COLO829 (cell line): Measurements from ENCODE around the gene FAM186B.
"Not testable (repeated sequence)": the region's sequence is repeated elsewhere in the genome, so short reads cannot be mapped to it uniquely, and the experiment has no call there.

Source experiments
- DNase-seq: peaks from one replicate; pipeline ENCODE4 v3.0.0; 2012; ENCODE audit warnings: low spot score

The FAM186B gene

DNA sequence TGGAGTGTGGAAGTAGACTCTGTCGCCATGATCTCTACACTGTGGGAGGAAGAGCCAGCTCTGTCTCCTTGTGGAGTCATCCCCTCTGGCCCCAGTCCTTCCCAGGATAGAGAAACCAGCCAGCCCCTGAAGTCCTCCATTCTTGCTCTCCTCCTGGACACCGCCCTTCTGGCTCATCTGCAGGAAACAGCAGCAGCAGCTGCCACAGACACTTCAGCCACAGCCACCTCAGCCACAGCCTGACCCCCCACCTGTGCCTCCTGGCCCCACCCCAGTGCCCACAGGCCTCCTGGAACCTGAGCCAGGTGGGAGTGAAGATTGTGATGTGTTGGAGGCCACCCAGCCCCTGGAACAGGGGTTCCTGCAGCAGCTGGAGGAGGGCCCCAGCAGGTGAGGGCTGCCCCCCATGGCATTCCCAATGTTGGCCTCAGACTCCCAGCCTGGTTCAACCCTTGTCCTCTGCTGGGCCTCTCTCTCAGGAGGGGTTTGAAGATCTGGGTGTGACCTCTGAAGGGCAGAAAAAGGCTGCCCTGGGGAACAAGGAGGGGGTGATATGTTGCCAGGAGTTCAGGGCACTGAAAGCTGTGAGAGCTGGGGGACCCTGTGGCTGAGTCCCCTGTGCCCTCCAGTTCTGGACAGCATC, 28.4 kb upstream of the FAM186B start:
- DNase-seq: no peak

DNA sequence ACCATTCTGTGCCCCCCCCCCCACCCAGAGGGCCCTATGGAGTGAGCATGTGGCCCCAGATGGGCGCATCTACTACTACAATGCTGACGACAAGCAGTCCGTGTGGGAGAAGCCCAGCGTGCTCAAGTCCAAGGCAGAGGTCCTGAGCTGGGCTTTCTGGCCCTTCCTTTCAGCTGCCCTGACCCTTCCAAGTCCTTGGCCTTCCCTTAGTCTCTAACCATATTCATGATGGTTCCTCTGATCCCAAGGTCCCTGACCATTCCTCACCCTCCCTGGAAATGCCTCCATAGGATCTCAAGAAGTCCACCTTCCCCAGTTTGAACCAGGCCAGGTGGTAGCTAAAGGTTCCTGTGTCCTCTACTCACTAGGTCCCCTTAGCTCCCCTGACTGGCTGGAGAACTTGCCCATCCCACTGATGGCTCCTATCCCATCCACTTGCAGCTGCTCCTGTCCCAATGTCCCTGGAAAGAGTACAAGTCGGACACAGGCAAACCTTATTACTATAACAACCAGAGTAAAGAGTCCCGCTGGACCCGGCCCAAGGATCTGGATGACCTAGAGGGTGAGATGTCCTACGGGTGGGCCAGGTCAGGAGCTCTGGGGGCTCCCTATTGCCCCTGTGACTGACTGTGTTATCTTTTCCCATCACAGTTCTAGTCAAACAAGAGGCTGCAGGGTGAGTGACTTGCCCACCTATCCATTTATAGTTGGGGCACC, 27.7 kb upstream of the FAM186B start:
- DNase-seq: no peak

DNA sequence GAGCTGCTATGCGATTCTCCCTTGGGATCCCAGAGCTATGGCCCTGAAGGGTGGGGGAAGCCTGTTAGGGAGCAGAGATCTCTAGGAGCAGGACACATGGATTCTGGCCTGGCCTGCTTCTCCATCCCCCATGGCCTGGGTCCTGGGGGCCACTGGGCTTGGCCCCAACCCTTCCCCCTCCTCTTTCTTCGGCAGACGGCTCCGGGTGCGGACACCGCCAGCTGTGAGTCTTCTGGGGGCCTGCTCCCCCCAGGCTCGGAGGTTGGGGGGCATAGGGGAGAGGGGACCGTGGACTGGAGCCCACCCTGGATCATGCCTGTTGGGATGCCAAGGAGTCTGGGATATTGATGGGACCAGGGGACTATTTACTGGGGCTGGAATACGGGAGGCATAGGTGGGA, 27.0 kb upstream of the FAM186B start:
- DNase-seq: no peak

DNA sequence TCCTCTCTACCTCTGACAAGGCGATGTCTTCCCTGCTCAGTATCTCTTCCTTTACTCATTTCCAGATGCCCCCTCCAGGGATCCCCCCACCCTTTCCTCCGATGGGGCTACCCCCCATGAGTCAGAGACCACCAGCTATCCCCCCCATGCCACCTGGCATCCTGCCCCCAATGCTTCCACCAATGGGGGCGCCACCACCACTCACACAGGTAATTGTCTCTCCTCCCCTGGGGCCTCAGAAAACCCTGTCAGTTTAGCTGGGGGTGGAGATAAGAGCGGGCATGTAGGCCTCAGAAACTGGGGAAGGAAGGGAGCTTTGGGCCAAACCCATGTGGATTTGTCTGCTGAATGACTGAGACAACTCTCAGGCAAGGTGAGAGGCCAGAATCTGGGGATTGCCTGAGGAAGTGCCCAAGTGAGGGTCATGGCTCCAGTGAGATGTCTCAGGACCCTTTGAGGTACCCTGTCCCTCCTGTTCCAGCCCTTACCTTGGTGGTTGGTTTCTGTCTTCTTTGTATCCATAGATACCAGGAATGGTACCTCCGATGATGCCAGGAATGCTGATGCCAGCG, 26.0 kb upstream of the FAM186B start:
- DNase-seq: no peak

DNA sequence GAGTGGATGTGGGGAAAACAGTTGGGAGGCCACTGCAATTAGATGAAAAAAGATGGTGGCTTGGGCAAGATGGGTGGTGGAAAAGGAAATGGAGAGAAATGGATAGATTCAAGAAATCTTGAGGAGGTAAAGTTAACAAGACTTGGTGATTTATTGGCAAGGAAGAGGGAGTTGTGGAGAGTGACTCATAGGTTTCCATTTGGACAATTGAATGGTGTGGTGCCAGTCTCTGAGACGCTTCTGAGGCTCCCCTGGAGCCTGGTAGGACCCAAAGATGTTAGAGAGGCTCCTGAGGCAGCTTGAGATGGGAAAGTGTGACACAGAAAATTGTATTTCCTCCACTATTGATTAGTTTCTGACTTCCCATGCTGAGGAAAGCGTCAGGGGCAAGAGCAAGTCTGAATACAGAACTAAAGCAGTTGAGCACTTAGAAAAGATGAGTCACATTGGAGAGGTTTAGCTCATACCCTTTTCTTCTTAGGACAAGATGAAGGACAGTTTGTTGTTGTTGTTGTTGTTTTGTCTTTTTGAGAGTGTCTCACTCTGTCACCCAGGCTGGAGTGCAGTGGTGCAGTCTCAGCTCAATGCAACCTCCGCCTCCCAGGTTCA, 22.4 kb upstream of the FAM186B start:
- DNase-seq: no peak

DNA sequence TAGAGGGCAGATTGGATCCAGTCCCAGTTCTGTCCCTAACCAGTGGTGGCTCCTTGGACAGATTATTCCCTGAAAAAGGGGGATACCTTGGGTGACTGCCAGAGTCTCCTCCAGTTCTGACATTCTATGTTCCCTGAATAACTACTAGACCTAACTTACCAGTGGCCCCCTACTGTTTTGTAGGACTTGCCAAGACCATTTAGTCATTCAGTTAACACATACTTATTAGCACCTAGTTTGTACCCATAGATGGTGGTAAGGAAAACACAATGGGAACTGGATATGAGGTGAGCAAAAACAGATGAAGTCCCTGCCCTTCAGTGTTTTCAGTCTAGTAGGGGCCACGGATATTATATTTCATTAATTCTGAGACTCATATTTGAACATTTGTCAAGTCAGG, 21.4 kb upstream of the FAM186B start:
- no peak for DNase-seq

DNA sequence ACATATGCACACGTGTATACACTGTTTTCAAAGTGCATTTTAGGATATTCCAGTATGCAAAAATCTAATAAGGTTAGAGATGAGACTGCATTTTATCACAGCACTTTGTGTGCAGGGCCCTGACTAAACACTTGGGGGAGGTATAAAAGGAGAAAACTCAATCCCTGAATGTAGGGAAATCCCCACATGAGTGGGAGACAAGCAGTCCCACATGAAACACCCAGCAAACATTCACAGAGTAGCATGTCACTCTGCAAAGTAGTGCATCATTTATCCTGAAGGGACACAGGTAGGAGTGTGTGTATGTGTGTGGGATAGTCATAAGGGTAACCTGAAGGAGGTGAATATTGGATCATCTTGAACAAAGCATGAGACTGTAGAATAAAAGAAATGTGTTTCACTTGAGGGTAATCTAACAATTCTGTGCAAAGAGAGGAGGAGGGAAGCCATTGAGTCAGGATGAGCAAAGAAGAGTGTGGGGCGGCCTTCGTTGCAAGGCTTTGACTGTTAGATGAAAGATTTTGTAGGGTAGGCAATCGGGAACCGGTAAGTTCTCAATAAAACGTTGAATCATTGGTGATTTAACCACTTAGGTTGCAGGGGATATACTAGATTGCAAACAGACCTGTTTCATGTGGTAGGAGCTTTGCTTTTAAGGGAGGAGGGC, 20.9 kb upstream of the FAM186B start:
- no peak for DNase-seq

DNA sequence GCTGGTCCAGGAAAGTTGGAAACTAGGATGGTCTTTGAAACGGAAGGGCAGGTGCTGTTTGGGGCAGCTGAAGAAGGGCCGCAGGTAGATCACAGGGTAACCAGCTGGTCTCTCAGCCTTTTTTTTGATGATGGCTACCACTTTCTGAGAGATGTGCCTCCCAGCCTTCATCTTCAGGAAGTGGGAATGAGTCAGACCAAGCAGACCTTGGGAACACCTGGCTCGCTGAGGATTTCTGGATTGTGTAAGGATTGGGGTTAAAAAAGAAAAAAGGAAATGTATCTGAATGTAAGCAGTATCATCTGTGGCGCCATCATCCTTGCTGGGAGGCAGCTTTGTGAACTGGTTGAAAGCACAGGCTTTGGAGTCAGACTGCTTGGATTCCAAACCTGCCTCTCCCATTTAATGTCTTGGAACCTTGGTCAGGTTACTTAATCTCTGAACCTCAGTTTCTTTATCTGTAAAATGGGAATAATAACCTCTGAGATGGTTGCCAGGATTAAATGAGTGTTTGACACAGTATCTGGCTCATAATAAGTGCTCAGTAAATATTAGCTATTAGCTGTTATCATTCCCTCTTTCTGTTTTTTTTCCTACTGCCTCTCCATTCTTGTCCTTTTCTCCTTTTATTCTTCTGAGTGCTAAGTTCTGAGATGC, 19.6 kb upstream of the FAM186B start:
- no peak for DNase-seq

DNA sequence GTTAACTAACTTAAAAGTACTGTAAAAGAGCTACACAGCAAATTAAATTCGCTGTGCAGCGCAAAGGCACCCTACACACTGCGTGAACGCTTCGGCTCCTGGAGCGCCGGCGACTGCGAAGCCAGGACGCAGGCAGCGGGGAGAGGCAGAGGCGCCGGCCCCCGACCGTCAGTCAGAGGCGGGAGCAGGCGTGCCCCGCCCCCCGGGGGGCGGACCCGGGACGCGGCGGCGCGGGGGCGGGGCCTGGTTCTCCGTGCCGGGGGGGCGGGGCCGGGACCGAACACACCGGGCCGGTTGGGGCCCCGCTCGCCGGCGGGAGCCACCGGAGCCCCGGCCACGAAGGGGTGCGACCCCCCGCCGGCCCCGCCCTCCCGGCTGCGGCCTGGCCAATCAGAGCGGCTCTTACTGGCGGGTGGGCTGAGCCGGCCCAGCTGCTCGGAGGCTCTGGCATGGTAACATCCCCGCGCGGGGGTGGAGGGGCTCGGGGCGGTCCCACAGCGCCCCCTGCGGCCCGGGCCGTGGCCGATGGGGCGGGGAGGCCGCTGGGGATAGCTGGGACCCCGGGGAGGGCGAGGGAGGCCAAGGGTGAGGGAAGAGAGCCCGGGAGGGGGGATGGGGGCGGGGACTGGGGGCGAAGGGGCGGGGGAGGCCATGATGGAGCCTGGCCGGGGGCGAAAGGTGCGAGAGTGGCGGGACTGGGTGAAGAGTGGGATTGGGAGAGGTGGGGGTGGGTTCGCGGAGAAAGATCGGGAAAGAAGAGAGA, 17.9 kb upstream of the FAM186B start, which contains the start of gene PRPF40B:
PRPF40B (plus strand) TSS at position 420 of the 763 bp plus-strand sequence; CDS start at position 450, 30 bp downstream.
- DNase-seq: peak; percentile 85

DNA sequence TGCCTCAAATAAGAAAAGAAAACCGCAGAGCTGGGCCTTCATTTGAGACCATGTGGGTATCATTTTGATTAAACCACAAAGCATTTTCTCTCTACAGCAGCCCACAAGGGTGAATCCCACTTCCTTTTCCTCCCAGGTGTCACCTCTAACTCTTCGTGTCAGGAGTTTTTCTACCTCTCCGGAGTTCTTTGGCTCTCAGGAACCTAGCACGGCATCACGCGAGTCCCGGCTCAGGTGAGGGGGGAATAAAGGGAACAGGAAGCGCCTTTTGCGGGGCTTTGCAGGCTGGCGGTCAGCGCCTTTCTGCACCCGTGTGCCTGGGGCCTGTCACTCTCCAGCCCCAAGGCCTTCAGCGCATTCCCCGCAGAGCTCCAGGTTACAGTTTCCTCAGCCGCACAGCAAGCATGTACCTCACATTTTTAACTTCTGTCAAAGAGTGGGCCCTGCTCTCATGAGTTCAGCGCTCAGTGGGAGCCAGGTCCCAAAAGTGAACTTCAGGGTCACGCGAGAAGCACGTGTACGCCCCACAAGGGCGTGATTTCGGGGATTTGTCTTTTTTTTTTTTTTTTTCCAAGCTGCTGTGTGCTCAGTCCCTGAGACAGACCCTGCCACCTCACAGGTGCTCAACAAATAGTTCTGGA, 17.2 kb upstream of the FAM186B start:
- DNase-seq: no peak

DNA sequence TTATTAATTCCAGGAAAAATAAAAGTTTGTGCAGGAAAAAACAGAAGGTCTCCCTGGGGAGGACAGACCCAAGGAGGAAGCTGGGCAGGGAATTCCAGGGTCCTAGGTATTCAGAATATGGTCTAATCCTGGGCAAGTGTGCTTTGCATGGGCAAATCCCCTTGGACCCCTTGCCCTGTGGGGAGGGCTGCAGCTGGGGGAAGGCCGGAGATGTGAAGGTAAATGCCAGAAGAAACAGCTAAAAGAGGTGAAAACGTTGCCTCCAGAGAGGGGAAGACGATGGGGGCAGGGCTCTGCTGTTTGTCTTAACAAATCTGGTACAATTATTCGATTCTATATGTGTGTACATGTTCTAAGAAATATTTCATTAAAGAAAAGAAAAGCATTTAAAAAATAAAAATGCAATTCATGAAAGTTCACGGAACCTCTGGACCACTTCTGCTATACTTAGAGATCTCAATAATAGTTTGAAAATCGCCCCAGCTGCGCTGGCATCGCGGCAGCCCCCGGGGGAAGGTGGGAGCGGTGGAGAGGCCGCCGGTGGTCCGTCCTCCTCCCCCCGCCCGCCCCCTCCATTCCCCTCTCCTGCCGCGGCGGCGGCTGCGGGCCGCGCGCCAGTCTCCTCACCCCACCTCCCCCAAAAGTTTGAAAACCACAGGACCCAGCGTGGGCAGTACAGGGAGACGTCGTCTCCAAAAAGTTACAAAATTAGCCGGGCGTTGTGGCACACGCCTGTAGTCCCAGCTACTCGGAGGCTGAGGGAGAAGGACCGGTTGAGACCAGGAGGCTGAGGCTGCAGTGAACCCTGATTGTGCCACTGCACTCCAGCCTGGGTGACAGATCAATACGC, 16.4 kb upstream of the FAM186B start:
- DNase-seq: no peak

DNA sequence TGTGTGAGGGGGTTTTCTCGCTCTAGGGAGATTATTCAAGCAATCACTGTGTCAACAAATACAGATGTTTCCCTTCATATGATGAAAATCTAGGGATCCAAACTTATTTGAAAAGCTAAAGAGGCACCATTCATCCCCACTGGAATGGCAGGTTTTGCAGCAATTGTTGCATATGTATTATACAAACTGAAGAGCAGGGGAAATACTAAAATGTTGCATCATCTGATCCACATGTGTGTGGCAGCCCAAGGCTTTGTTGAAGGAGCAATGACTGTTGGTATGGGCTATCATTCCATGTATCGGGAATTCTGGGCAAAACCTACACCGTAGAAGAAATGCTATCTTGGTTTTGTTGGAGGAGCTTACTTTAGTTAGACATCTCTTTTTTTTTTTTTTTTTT, 13.8 kb upstream of the FAM186B start:
- DNase-seq: no peak

DNA sequence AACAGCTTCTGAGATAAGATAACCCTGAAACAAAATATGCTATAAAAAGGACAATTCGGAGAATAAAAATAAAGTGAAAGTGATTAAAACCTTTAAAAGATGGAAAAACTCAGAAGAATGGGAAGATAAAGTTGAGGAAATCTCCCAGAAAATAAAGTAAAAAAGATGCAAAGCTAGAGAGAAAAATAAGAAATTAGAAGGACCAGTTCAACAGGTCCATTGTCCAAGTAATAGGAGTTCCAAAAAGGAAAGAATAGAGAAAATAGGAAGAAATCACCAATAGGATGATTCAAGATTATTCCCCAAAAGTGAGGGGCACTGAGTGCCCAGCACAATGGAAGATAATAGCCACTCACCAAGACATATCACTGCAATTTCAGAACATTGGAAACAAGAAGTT, 13.1 kb upstream of the FAM186B start:
- no peak for DNase-seq

DNA sequence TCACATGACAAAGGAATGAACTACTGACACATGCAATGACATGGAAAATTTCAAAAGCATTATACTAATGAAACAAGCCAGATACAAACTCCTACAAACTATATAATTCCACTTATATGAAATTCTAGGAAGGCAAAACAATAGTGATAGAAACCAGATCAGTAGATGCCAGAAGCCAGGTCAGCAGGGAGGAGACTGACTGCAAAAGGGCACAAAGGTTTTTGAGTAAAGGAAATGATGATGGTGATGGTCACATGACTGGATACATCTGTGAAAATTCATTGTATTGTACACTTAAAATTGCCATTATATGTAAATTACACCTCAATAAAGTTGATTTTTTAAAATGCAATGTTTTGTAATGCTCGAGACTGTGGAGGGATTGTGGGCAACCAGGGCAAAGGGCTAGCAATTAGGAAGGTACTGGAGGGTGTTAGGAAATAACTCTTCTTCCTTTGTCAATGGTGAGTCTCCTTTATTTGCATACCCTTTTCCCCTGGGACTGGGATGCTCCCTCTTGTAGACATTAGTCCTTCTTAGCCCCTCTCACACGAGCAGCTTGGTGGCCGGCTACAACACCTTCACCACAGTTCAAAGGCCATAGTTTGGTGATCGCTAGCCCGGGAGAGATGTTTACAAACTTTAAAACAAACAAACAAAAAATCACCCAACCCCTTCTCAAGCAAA, 11.2 kb upstream of the FAM186B start:
- DNase-seq: no peak

DNA sequence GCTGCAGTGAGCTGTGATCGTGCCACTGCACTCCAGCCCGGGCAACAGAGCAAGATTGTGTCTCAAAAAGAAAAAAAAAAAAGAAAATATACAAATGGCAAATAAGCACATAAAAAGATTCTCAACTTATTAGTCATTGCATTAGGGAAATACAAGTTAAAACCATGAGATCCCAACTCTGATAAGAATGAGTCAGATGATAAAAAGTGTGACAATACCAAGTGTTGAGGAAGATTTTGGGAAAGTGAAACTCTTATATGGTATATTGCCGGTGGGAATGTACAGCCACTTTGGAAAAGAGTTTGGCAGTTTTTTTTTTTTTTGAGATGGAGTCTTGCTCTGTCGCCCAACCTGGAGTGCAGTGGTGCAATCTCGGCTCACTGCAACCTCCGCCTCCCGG, 10.3 kb upstream of the FAM186B start:
- DNase-seq: no peak

DNA sequence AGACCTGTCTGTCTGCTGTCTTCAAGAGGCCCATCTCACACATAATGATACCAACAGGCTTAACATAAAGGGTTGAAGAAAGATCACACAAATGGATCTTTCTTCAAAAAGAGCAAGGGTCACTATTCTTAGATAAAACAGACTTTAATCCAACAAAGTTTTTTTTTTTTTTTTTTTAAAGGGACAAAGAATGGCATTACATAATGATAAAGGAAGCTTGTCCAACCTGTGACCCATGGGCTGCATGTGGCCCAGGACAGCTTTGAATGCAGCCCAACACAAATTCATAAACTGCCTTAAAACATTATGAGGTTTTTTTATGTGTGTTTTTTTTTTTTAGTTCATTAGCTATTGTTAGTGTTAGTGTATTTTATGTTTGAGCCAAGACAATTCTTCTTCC, 6.8 kb upstream of the FAM186B start:
- DNase-seq: no peak

DNA sequence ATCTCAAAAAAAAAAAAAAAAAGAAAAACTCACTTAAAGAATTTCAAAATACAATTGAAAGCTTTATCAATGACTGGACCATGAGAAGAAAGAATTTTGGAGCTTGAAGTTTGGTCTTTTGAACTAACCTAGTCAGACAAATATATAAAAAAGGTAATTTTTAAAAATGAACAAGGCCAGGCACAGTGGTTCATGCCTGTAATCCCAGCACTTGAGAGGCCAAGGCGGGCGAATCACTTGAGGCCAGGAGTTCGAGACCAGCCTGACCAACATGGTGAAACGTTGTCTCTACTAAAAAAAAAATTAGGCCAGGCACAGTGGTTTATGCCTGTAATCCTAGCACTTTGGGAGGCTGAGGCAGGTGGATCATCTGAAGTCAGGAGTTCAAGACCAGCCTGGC, 5.3 kb upstream of the FAM186B start:
- not testable (repeated sequence) for DNase-seq

DNA sequence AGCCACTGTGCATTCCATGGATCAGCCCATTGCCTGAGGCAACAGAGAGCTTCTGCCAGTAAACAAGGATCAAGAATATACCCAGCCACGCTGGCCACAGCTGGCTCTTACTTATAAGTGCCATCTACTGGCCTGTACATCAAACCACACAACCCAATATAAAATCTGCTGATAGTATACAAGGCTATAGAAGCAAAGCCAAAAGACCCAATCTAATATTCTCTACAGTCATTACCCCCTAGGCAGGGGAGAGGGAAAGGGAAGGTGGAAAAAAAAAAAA, 4.4 kb upstream of the FAM186B start:
- DNase-seq: no peak

DNA sequence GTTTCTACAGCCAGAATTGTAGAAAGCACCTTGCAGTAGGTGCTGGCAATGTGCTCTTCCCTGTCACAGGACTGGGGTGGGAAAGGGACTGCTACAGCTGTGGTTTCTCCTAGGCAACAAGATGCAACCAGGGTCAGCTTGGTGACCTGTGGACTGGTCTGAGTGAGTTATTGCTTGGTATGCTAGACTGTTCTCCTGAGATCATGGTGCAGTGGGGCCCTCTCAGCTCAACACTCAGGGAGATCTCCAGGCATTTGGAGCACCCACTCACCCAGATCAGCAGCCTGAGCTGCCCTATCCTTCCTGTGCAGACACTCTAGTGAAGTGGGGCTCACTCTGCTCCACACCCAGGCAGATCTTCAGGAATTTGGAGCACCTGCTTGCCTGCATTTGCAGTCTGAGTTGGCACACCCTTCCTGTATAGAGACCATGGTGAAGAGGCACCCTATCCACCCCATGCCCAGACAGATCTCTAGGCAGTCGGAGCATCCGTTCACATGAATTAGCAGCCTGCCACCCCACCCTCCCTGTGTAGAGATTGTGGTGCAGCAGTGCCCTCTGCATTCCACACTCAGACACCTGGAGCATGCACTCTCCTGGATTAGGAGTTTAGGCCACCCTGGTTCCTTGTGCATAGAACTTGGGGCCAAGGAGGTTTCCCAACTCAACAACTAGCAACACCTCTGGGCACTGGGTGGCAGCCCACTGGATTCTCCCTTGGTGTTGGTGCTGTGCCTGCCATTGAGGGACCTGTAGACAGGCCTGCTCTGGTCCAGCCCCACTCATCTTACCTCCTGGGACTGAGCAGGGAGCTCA, 3.8 kb upstream of the FAM186B start:
- DNase-seq: no peak
